HL-60 (cell line): ENCODE data around the gene PACRG.

ENCODE experiments used
- POLR2AphosphoS5 ChIP-seq: IDR thresholded peaks from 2 replicates; pipeline ENCODE4 v1.6.1; 2012; ENCODE audit warnings: low read depth
- TF ChIP-seq, protein P1 (sequence below): IDR thresholded peaks from one replicate; pipeline ENCODE4 v1.5.1; 2011; ENCODE audit warnings: low read length, control low read depth, inconsistent platforms; ENCODE audit not compliant: insufficient read depth

DNA sequence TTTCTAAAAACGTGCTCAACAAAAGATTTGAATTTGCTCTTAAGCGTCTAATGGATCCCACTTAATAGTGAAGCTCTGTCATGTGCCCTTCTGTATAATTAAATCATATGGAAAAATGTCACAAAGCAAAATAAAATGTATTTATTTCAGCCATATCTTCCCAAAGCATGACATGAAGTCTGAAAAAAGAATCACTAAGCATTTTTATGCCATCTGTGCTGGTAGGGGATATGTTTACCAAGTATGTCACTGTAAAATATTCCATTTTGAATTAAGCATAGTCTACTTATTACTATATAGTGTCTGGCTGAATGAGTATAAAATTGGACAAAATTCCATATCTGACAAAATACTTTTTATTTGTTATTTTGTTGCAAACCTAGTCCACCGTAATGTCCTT, 438.7 kb downstream of the PACRG start:
- TF ChIP-seq, protein P1, sequence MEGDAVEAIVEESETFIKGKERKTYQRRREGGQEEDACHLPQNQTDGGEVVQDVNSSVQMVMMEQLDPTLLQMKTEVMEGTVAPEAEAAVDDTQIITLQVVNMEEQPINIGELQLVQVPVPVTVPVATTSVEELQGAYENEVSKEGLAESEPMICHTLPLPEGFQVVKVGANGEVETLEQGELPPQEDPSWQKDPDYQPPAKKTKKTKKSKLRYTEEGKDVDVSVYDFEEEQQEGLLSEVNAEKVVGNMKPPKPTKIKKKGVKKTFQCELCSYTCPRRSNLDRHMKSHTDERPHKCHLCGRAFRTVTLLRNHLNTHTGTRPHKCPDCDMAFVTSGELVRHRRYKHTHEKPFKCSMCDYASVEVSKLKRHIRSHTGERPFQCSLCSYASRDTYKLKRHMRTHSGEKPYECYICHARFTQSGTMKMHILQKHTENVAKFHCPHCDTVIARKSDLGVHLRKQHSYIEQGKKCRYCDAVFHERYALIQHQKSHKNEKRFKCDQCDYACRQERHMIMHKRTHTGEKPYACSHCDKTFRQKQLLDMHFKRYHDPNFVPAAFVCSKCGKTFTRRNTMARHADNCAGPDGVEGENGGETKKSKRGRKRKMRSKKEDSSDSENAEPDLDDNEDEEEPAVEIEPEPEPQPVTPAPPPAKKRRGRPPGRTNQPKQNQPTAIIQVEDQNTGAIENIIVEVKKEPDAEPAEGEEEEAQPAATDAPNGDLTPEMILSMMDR: no peak
- no peak for TF ChIP-seq POLR2AphosphoS5
